Activated CD4-positive, alpha-beta T cell treated with anti-CD3 and anti-CD28 coated beads for 1 hour (primary cell): ENCODE data around the gene PRR22.
"Not testable (repeated sequence)": the region's sequence is repeated elsewhere in the genome, so short reads cannot be mapped to it uniquely, and the experiment has no call there.

Experiments used
- DNase-seq: peaks from one replicate; pipeline ENCODE4 v3.0.0-alpha.2; 2020

Gene PRR22

DNA sequence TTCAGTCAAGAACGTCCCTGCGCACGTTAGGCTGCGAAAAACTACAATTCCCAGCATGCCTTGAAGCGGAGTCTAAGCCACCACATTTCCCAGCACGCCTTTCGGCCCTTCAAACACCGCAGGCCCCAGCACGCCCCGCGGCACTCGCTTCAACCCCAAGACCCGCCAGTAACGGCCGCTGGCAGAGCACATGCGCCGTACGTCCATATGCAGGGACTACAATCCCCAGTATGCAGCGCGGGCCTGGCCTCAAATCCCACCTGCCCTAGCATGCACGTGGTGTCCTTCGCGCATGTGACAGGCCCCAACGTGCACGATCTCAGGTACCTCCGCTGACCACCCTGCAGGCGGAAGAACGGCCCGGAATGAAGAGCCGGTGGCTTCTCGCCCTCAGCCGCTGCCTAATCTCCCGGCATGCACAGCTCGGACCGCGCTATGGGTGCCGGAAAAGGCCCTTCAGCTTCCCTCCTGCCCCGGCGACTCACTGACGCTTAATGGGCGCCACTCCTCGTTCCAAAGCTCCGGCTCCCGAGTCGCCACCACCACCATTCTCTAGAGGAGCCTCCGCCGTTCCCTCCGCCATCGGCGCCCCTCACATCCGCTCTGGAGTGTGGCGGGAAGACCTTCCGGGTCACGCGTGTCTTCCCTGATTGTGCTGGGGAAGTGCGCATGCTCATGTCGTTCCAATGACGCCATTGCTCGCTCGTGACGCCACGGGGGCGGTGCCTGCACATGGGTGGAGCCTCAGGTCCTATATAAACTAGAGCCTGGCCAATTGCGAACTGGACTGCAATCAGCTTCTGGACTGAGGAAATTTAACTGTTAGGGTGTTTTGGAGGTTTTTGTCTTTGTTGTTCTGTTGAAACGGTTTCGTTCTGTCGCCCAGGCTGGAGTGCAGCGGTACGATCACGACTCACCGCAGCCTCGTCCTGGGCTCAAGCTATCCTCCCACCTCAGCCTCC, 6.3 kb upstream of the PRR22 start, which contains the start of gene DUS3L:
Gene DUS3L, minus strand, starts transcription at position 605 of the 962 bp plus-strand sequence. Its CDS starts 22 bp downstream, at position 583.
- peak; percentile 94 for DNase-seq

DNA sequence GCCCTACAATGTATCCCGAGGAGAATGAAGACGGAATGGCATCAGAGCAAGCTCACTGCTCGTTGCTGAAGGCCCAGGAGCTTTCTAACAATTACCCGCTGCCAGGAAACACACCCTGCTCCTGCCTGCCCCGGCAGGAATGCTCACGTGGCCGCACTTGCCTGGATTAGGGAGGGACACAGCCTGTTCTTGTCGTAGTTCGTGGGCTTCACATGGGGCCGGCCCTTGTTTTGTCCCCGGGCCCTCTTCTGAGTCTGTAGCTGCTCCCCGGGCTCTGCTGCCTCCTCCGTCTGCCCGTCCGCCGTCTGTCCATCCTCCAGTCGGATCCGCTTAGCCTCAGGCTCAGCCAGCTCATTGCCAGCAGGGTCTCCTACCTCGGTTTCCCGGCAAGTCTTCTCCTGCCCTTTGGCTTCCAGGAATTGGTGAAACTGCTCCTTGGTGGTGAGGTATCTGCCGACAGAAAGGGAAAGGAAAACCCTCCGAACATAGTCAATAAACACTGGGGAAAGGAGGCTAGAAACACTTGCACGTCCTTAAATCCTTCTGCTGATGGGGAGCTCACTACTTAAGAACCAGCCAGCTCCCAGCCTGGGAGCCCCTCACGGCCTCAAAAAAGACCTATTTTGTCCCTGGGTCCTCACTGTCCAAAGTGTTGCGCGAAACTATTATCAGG, 5.5 kb upstream of the PRR22 start:
- no peak for DNase-seq

DNA sequence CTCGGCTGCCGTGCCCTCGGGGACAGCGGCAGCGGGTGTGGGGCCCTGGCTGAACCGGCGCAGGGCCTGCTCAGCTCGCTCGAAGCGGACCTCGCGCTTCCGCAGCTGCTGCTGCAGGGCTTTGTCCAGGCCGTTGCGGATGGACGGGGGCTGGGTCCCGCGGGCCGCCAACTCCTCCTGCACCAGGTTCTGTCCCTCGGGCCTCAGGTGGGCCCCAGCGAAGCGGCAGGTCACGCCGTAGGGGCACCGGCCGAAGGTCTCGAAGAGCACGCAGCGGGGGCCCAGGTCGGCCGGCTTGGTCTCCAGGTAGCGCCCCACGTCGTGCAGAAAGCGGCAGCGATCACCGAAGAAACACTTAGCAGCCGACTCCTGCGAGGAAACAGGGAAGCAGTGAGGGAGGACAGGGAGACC, 4.8 kb upstream of the PRR22 start:
- DNase-seq = no peak

DNA sequence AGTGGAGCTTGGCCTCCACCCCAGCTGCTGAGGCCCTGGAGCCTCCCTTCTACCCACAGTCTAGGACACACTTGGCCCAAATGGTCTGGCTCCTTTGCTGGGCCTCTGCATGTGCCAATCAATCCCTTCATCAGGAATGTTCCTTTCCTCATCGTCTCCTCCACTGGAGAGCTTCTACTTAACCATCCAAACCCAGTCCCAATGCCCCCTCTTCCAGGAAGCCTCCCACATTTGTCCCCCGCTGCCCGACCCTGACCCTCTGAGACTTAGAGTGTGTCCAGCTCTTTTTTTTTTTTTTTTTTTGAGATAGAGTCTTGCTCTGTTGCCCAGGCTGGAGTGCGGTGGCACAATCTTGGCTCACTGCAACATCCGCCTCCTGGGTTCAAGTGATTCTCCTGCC, 3.9 kb upstream of the PRR22 start:
- DNase-seq = no peak

DNA sequence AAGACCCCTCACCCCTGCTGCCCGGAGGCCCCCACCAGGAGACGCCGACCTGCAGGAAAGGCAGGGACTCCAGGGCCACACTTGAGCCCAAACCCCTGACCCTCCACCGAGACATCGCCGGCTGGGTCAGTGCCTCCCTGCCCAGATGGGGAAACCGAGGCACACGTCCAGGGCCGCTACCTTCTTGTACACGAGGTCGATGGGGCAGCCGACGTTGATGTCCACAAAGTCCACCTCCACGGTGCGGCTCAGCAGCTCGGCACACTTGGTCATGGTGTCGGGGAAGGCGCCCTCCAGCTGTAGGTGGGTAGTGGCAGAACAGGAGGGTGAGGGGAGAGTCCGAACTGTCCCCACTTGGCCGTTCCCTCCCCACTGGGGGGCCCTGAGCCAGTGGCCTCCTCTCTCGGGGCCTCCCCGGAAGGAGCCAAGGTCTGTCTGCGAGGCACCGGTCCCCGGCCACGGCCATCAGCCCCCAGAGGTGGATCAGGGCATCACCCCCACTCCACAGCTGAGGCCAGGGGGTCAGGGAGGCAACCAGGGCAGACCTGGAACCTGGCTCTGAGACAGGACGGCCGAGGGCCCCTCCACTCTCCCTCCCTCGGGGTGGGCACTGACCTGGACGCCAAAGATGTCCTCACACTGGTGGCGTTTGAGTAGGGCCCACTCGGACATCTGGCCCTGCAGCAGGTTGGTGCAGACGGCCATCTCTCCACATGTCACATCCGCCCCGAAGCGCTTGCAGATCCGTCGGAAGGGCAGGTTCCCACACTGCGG, 3.0 kb upstream of the PRR22 start:
- no peak for DNase-seq

DNA sequence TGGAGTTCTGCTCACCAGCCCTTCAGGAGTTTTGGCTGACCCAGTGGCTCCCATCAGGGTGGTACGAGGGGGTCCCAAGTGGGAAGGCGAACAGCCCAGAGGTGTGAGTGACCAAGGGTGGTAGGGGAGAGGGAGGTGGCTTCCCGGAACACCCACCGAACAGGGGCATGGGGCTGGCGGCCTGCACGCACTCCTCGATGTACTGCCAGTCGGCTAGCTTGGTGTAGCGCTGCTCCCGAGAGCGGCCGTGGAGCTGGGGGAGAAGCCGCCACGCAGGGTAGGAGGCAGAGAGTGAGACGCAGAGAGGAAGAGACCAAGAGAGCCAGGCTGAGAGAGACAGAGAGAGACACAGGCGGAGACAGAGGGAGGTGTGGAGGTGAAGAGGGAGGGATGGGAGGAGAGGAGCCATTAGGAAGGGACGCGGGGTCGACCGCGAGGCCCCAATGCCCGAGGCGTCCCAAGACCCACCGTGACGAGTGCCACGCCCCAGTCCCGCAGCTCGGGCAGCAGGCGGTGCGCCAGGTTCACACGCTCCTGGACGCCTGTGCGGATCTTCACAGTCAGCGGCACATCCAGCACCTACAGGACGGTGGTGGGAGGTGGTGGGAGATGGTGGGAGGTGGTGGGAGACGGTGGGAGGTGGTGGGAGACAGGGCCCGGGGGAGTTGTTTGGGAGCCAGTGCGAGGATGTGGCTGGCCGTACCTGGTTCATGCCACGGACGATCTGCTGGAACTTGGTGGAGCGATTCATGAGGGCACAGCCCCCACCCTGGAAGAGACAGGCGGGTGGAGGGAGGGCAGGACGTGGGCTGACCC, 2.3 kb upstream of the PRR22 start:
- DNase-seq = no peak

DNA sequence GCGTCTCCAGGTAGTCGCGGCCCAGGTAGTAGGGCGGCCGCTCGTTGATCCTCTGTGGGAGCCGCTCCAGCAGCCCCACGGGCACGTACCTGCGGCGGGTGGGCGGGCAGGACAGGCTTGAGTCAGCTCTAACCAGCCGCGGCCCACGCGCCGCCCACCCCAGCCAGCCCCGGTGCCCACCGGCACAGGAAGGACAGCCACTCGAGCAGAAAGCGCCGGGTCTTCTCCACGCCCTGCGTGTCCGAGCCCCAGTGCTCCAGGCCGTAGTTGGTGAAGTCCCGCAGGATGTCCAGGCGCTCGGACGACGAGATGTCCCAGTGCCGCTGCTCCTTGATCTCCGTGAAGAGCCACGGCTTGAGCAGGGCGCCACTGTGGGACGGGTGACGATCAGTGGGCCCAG, 877 bp upstream of the PRR22 start:
- DNase-seq = no peak

DNA sequence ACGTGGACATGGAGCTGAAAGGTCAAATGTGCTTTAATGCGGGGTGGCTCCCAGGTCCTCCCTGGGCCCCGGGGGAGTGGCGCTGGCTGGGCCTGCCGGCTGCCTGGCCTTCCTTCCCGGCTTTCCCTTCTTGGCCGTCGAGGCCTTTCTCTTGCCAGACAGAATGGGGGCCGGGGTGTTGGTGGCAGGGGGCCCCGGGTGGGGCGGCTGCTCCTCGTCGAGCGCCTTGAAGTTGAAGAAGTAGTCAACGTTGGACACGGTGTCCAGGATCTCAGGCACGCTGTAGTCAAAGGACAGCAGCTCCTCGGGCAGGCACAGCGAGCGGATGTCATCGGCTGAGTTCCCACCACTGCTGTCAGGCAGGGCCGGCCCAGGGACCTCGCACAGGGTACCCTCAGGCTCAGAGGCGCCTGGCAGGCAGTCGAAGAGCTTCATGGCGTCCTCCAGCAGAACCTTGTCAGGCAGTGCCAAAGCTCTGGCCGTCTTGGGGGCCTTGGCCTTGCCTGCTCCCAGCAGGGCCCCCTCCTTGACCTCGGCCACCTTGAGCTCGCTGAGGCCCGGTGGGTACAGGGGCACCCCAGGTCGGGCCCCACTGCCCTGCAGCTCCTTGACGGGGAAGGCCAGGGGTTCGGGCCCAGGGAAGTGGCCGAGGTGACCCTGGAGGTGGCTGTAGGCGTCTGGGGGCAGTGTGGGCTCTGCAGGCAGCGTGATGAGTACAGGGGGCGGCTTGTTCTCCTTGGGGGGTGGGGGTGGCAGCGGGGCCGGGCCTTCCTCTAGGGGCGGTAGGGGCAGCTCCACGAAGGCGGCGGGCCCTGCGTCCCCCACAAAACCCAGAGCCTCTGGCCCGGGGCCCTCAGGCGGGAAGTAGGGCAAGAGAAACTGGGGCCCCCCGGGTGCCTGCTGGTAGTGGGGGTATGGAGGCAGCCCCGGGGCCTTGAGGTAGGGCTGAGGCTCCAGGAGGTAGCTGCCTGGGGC, 1.3 kb downstream of the PRR22 start:
- no peak for DNase-seq

DNA sequence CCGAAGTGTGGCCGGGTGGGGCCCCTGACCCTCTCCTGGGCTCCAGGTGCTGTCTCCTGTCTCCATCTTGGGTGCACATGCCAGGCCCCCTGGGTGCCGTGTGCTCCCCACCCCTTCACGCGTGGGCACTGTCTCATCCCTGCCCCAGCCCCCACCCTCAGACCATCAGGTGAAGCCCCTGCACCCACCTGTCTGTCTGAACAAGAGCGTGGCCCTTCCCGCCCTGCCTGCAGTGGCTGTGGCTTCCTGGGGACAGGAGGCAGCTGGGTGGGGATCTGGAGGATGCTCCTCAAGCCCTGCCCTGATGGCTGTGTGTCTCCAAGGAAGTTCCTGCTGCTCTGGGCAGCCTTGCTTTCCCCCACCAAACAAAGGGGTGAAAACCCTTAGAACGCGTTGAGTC, 2.2 kb downstream of the PRR22 start:
- no peak for DNase-seq

DNA sequence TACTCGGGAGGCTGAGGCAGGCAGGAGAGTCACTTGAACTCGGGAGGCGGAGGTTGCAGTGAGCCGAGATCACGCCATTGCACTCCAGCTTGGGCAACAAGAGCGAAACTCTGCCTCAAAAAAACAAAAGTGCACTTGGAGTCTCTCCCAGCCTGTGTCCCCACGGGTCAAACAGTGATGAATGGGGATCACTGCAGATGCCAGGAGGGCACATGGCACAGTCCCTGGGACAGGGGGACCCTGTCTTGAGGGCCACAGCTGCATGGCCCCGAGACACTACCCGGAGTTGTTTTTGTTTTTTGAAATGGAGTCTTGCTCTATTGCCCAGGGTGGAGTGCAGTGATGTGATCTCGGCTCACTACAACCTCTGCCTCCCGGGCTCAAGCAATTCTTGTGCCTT, 3.6 kb downstream of the PRR22 start:
- not testable (repeated sequence) for DNase-seq

DNA sequence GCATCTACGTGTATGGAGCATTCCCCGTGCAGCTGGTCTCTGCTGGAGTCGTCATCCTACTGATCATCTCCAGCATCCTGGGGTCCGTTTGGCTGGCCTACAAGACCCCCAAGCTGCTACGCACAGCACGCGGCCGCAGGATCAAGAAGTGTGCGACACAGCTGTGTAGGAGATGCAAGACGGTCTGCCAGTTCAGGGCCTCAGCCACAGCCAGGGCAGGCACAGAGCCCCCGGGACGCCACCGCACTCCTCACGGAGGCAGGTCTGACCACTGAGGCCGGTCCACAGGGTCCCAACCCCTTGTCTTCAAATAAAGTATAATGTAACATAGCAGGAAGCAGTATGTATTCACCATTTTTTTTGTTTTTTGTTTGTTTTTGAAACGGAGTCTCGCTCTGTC, 6.1 kb downstream of the PRR22 start:
- DNase-seq = no peak

DNA sequence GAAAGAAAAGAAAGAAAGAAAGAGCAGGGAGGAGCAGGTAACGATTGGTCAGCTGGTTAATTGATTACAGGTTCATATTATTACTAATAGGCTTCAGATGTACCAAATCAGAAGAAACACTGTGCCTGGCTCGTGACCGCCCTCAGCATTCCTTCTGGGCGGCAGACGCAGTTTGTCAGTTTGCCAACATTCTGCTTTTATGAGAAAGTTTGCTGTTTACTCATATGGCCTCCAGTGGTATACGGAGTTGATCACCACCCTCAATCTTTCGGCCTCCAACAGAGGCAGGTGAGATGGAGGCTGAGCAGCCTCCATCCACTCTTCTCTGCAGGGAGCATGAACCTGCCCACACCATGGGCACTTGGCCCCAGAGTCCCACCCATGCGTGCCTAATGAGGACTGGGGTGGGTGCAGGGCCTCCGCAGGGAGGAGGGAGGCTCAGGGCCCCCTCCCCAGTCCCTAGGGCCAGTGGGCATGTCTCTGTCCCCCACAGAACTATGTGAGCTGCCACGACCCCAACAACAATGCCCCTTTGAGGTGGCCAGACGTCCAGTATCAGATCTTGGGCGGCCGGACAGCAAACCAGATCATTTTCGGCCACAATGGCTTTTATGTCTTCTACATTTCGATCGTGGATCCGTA, 8.8 kb downstream of the PRR22 start:
- no peak for DNase-seq

DNA sequence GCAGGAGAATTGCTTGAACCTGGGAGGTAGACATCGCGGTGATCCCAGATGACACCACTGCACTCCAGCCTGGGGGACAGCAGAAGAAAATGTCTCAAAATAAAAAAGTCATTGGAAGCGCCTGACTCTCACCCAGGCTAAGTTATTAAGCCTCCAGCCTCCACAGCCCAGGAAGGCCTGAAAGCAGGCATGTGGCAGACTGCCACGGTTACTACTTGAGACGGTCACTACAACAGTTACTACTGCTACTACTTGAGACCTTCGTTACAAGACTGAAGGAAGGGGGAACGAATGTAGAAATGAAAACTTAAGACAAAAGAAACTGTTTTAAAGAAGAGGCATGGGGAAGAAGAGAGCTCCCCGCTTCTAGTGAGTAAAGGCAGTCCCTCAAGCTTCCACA, 9.6 kb downstream of the PRR22 start:
- no peak for DNase-seq

DNA sequence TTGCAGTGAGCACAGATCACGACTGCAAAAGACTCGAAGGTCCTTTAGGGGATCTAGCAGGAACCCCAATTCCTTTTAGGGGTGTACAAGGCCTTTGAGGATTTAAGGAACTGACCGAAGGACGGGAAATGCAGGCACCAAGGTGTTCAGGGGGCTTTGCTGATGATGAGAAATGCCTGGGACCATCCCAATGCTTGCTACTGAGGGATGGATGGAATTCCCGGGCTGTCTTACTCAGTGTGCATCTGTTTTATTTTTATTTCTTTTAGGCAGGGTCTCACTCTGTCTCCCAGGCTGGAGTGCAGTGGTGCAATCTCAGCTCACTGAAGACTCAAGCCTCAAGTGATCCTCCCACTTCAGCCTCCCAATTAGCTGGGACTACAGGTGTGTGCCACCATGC, 11.3 kb downstream of the PRR22 start:
- no peak for DNase-seq

DNA sequence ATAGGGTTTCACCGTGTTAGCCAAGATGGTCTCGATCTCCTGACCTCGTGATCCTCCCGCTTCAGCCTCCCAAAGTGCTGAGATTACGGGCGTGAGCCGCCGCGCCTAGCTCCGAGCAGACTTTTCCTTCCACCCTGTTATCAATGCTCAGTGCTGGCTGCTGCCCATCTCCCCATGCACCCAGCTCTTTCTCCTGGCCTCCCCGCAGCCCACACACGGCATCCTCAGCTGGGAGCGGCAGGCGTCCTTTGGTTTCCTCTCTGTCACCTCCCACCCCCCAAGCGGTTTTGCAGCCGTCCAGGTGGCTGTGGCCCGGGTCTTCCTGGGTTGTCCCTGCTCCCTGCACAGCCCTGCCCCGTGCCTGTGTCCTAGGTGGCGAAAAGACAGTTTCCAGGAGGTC, 12.1 kb downstream of the PRR22 start:
- no peak for DNase-seq

DNA sequence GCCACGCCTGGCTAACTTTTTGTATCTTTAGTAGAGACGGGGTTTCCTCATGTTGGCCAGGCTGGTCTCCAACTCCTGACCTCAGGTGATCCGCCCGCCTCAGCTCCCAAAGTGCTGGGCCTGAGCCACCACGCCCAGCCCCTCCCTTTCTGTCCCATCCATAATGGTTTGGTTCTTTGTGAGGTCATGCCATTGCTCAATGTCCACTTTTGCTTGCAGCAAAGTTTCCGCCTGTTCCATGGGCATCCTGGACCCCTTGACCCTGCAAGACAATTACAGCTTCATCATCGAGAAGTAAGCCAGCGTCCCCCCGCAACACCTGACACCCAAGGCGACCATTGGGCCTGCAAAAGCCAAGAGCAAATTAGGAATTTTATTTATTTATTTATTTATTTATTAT, 16.6 kb downstream of the PRR22 start:
- DNase-seq = no peak

DNA sequence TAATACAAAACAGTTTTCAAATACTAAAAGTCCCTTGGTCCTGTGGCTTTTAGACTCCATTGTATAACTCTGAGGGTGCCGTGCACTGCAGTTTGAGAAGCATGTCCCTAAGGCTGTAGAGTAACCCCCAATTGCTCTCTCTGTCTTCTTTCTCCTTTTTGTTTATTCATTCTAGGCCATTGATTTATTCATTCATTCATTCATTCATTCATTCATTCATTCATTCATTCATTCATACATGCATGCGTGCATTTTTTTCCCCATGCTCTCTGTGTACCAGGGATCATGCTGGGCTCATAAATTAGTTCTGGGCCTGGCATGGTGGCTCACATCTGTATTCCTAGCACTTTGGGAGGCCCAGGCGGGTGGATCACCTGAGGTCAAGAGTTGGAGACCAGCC, 19.3 kb downstream of the PRR22 start:
- DNase-seq = no peak

DNA sequence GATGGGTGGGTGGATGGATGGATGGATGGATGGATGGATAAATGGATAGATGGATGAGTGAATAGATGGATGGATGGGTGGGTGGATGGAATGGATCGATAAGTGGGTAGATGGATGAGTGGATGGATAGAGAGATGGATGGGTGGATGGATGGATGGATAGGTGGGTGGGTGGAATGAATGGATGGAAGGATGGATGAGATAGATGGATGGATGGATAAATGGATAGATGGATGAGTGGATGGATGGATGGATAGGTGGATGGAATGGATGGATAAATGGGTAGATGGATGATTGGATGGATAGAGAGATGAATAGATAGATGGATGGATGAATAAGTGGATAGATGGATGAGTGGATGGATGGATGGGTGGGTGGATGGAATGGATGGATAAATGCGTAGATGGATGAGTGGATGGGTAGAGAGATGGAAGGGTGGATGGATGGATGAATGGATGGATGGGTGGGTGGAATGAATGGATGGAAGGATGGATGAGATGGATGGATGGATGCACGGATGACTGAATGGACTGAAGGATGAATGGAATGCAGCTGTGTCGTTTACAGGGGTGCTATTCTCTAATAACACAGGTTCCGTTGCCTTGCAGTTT, 21.8 kb downstream of the PRR22 start:
- no peak for DNase-seq

DNA sequence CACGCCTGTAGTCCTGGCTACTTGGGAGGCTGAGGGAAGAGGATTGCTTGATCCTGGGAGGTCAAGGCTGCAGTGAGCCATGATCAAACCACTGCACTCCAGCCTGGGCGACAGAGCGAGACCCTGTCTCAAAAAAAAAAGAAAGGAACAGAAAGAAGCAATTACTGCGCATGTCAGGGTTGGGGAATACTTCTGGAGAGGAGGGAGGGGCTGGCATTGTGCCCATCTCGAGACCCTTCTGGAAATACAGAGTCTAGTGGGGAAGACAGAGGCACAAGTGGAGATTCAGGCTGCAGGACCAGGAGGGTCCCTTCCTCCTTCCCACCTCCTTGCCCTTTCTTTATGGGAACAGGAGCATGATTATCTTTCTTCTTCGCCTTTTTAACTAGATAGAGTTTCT, 30.8 kb downstream of the PRR22 start:
- DNase-seq = no peak

DNA sequence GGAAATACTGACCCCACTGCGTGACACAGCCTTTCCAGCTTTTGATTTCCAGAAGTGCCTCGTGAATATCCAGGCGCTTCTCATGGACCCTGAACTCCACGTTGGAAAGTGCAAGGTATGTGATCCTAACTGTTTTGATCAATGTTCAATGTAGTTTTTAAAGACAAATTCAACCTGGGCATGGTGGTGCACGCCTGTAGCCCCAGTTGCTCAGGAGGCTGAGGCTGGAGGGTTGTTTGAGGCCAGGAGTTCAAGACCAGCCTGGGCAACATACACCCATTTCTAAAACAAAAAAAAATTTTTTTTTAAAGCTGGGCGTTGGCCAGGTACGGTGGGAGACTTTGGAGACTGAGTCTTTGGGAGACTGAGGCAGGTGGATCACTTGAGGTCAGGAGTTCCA, 32.8 kb downstream of the PRR22 start:
- no peak for DNase-seq
